GDM1 (cell line): ENCODE data around the gene KCTD6.

Experiments
- DNase-seq: peaks from one replicate; lab custom pipeline; 2025; lab: John Stamatoyannopoulos, UW

Gene KCTD6

GRCh38 chr3:58491506-58492402, at the start of gene KCTD6:
Gene KCTD6 (plus strand): TSS chr3:58492096. CDS start chr3:58498756, 6,660 bp downstream.
- peak; percentile 95 for DNase-seq

GRCh38 chr3:58452176-58452575, 39.7 kb upstream of the KCTD6 start:
- no peak for DNase-seq

DNA sequence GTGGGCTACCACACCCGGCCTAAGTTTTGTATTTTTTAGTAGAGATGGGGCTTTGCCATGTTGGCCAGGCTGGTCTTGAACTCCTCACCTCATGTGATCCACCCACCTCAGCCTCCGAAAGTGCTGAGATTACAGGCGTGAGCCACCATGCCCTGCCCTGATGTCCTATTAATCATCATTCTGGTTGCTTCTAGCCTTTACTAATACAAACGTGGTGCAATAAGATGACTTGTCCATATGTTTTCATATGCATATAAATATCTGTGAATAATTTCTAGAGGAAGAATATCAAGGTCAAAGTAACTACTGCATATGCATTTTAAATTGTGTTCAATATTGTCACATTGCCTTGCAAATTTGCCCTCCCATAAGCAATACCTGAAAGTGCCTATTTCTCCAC, 32.7 kb upstream of the KCTD6 start:
- no peak for DNase-seq

DNA sequence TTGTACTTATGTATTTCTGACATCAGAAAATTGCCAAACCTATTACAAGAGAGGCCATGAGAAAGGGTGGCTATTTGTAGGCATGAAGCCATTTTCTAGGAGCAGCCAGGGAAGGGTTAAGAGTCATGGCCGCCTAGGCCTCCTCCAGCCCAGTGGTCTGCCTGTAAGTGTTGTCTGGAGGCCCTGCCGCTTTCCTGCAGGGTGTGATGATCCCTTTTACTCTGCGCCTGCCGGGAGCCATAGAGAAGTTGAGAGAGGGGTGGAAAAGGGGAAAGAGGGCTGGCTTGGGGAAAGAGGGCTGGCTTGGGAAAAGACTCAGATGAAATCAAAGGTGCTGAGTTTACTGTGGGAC, 29.1 kb upstream of the KCTD6 start:
- DNase-seq = no peak

DNA sequence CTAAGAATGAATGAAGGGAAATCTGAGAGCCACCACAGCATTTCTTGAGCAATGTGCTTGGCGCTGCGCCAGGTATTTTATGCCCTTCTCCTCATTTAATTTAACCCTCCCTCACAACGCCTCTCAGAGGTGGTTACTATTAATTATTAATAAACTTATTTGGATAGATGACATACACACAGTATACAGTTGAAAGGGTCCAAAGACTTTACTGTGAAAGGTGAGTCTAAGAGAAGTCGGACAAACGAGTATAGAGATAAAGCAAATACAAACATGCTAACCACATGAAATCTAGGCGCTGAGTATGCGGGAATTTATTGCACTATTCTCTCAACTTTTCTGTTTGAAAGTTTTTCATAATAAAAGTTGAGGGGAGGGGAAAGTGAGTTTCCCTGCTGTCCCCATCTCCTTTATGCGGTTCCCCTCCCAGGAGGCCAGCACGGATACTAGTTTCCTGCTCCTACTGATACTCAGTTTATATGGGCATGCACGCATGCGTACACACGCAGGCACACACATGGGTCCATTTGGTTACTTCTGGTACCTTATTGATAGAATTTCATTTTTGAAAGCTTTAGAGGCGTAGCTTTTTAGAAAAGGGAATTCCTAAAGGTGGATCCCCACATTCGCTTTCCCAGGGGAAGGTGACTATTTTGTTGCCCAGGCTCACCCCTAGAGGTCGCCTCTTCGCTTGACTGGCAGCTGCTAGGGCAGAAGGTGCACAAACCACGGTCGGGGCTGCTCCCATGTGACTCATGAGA, 28.5 kb upstream of the KCTD6 start:
- DNase-seq = peak; percentile 36

GRCh38 chr3:58463942-58464271, 28.0 kb upstream of the KCTD6 start:
- no peak for DNase-seq

DNA sequence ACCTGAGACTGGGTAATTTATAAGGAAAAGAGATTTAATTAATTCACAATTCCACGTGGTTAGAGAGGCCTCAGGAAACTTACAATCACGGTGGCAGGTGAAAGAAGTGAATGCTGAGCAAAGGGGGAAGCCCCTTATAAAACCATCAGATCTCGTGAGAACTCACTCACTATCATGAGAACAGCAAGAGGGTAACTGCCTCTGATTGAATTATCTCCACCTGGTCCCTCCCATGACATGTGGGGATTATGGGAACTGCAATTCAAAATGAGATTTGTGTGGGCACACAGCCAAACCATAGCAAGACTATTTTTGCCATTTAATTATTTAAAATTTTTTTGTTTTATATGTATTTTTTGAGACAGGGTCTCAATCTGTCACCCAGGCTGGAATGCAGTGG, 27.0 kb upstream of the KCTD6 start:
- no peak for DNase-seq

DNA sequence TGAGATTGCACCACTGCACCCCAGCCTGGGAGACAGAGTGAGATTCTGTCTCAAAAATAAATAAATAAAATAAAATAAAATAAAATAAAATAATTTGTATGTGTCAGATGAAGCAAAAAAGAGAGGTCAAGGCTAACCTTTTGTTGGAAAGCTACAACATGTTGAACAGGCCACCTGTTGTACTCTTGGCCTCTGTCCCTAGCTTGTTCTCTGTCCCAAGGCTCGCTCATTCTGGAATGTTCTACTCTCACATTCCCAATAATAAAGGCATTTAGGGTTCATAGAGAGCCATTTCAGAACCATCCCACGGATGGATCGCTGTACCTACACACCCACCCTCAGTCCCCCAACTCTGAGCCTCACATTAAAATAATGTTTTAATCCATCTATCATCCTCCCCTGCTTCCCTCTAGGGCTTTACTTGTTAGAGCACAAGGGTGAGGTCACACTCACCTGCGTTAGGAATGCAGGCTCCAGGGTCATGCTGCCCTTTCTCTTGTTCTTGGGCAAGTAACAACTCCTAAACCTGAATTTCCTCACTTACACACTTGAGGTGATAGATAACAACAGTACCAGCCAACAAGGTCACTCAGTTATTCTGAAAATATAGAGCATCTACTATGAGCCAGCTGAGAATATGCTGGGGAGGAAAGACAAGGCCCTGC, 24.9 kb upstream of the KCTD6 start:
- no peak for DNase-seq

GRCh38 chr3:58469096-58469495, 22.8 kb upstream of the KCTD6 start:
- DNase-seq = no peak

- DNase-seq = no peak
These were observed 21.4 kb upstream of the KCTD6 start for GRCh38 chr3:58470363-58471024.

DNA sequence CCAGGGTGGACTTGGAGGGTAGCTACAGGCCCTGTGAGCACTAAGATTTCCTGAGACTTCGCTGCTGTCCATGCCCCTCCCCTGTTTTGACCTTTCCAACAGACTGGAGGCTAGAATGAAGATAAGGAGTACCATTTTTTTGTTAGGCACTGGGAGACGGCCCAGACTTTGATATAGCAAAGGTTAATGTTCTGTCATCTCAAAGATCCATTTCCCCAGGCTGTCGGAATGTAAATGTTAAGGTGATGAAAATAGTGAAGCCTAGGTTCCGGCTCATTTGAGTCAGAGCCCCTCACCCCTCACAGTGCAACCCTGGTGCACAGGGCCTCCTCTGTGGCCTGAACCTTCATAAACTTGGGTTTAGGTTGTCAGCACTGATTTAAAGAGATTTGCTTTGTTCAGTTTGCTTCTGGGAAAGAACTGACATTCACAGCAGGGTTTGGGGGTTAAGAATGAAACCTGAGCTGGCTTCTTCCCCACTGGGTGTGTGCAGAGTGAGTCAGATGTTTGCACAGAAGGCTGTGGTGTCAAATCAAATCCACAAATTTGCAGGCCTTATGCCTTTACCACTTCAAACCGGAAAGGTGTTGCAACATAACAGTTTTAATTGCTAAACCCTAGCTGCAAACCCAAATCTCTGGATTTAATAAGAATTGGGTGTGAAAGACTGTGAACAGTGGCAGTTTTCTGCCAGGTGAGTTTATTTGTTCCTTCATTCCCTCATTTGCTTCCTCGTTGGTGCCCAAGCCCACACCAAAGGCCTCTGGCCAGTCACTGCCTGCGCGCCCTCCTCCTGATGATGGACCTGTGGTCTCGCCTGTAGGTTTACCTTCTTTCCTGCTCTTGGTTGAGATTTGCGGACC, 20.6 kb upstream of the KCTD6 start:
- peak; percentile 11 for DNase-seq

- DNase-seq = no peak
These were observed 18.6 kb upstream of the KCTD6 start for GRCh38 chr3:58473275-58473674.

GRCh38 chr3:58474348-58474911, 17.5 kb upstream of the KCTD6 start:
- DNase-seq = peak; percentile 11

DNA sequence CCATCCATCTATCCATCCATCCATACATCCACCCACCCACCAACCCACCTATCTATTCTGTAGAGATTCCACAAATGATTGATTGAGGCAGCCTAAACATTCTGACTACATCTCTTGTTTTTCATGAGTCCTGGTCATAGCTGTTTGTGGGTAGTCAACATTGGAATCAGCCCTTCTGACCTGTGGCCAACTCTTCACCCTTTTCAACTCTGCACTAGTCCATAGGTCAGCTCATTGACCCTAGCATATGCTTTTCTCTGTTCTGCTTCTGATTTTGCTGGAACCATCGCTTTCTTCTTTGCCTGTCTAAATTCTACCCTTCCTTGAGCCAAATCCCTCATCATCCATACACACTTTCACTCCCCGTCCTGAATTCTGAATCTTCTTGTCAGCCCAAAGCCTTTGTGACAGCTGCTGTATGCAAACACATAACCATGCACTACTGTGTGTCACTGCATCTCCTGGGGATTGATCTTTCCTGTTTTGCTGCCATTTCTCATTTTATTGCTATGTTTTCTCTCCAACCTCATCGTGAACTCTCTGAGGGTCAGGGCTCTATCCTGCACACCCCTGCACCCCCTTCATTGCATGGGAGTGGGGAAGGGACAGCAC, 16.8 kb upstream of the KCTD6 start:
- DNase-seq = no peak

GRCh38 chr3:58478781-58479180, 13.1 kb upstream of the KCTD6 start:
- DNase-seq = no peak

- DNase-seq = no peak
These were observed 11.6 kb upstream of the KCTD6 start for GRCh38 chr3:58480309-58480708.

DNA sequence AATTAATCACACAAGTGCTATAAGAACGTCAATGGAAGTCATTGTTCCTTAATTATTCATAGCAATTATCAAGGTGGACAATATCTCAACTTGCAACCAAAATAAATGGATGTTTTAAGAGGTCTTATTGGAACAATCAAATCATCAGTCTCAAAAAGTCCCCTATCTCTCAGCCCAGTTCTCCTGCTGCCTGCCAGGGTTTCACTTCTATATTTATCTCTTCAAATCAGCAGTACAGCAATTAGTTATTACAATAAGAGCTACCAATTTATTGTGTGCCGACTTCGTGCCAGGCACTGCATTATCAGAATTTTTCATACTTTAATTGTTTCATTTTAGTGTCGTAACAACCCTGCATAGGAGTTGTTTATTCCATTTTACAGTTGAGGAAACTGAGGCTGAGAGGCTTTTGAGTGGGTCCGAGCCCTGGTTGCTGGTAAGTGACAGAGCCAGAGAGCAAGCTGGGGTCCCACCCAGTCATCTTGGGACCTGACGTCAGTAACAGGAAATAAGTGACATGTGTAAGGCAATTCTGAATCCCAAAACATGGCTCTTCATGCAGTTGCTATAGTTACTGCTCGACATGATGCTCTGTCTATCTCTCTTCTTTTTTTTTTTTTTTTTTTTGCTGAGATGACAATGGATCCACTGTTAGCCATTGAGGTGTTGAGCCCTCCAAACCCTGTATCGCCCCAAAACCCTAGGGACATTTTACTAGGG, 8.8 kb upstream of the KCTD6 start:
- no peak for DNase-seq

- no peak for DNase-seq
These were observed 7.7 kb upstream of the KCTD6 start for GRCh38 chr3:58484045-58484721.

DNA sequence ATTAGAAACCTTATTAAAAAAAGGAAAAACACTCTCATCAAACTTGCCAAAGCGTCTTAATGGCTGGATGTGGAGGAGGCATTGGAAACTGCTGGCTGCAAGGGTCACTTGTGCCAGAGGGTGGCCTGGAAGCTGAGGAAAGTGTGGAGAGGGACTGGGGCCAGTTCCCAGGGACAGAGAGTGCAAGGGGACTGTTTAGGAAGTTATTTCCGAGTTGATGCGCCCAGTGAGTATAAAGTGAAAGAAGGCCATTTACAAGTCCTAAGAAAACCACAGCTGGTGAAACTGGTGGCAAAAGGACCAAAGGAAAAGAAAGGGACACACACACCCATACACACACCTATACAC, 7.2 kb upstream of the KCTD6 start:
- DNase-seq = no peak
